Astrocyte (in vitro differentiated cells and primary cell): ENCODE measurements around the gene CACNA2D4. TPM values are rescaled to one million over a fixed set of nuclear protein-coding genes. Genes with fewer than 3 reads are reported as not detected.

Source experiments
- DNase-seq: peaks from one replicate; pipeline ENCODE4 v3.0.0-alpha.2; 2010; ENCODE audit warnings: low read depth
- FAIRE-seq: peaks from 2 replicates; lab custom pipeline; 2011; peaks lifted over from hg19 to GRCh38; lab: Jason Lieb, UNC
- H2AFZ ChIP-seq: 2 replicates; pipeline ENCODE4 v1.6.0; 2012; ENCODE audit warnings: low read depth, low read length, inconsistent platforms
- H3K27ac ChIP-seq: 2 replicates; pipeline ENCODE4 v1.5.1; 2011; ENCODE audit warnings: low read depth, low read length, inconsistent platforms
- H3K27me3 ChIP-seq: 2 replicates; pipeline ENCODE4 v1.6.0; 2011; ENCODE audit warnings: low read length, inconsistent platforms; ENCODE audit not compliant: insufficient read depth
- H3K36me3 ChIP-seq: 2 replicates; pipeline ENCODE4 v1.5.1; 2011; ENCODE audit warnings: low read length, inconsistent platforms; ENCODE audit not compliant: insufficient read depth
- H3K4me1 ChIP-seq: 2 replicates; pipeline ENCODE4 v1.5.1; 2011; ENCODE audit warnings: low read length, inconsistent platforms; ENCODE audit not compliant: insufficient read depth
- H3K4me2 ChIP-seq: 2 replicates; pipeline ENCODE4 v1.6.0; 2012; ENCODE audit warnings: low read length, inconsistent platforms
- H3K4me3 ChIP-seq: 2 replicates; pipeline ENCODE4 v1.5.1; 2011; ENCODE audit warnings: low read depth, mild to moderate bottlenecking, low read length, inconsistent platforms; ENCODE audit not compliant: insufficient read depth
- H3K79me2 ChIP-seq: 2 replicates; pipeline ENCODE4 v1.6.0; 2012; ENCODE audit warnings: mild to moderate bottlenecking, low read length, inconsistent platforms; ENCODE audit not compliant: insufficient read depth
- H3K9ac ChIP-seq: 2 replicates; pipeline ENCODE4 v1.6.0; 2012; ENCODE audit warnings: mild to moderate bottlenecking, low read length, inconsistent platforms
- H3K9me3 ChIP-seq: 2 replicates; pipeline ENCODE4 v1.5.1; 2012; ENCODE audit warnings: low read depth, mild to moderate bottlenecking, low read length, inconsistent platforms; ENCODE audit not compliant: insufficient read depth
- H4K20me1 ChIP-seq: 2 replicates; pipeline ENCODE4 v1.6.0; 2012; ENCODE audit warnings: low read length, inconsistent platforms; ENCODE audit not compliant: insufficient read depth
- H3K27ac Mint-ChIP-seq: one replicate; pipeline ENCODE4 v1.8.0; 2021; ENCODE audit warnings: mild to moderate bottlenecking, mixed read lengths; ENCODE audit not compliant: unreplicated experiment
- H3K27me3 Mint-ChIP-seq: one replicate; pipeline ENCODE4 v1.8.0; 2021; ENCODE audit warnings: low read depth, mixed read lengths; ENCODE audit not compliant: unreplicated experiment
- H3K36me3 Mint-ChIP-seq: one replicate; pipeline ENCODE4 v1.8.0; 2021; ENCODE audit warnings: low read depth, mixed read lengths; ENCODE audit not compliant: unreplicated experiment
- H3K4me1 Mint-ChIP-seq: one replicate; pipeline ENCODE4 v1.8.0; 2021; ENCODE audit warnings: low read depth, mixed read lengths; ENCODE audit not compliant: unreplicated experiment
- H3K4me3 Mint-ChIP-seq: one replicate; pipeline ENCODE4 v1.8.0; 2021; ENCODE audit warnings: mild to moderate bottlenecking, moderate library complexity, mixed read lengths; ENCODE audit not compliant: unreplicated experiment
- H3K9me3 Mint-ChIP-seq: one replicate; pipeline ENCODE4 v1.8.0; 2021; ENCODE audit warnings: mild to moderate bottlenecking, mixed read lengths; ENCODE audit not compliant: unreplicated experiment
- EZH2 ChIP-seq: IDR thresholded peaks from 2 replicates; pipeline ENCODE4 v1.6.1; 2012; ENCODE audit warnings: mild to moderate bottlenecking, low read length, inconsistent platforms; ENCODE audit not compliant: insufficient read depth
- total RNA-seq: library from RNA; stranded (reverse); gene quantifications from 2 replicates; pipeline ENCODE4 v1.2.1, GENCODE V29; 2021
- TF ChIP-seq, protein P1 (sequence below): IDR thresholded peaks from 2 replicates; pipeline ENCODE4 v1.5.1; 2011; ENCODE audit warnings: low read depth, mild to moderate bottlenecking, inconsistent platforms, low read length, moderate library complexity; ENCODE audit not compliant: insufficient read depth

CACNA2D4 gene
- total RNA-seq, 1 donor from 2014 or later, result 0.09 TPM

- H3K4me1 Mint-ChIP-seq, result peaks cover 13% of the 10 kb centered on the region
- peaks cover 47% of the 10 kb centered on the region for H3K27me3 Mint-ChIP-seq
- Histone ChIP-seq H3K4me1 (peaks cover 11% of the 10 kb centered on the region), H3K4me2 (no peak overlapping the region), H4K20me1 (no peaks in the 10 kb centered on the region), H3K27me3 (peaks cover 36% of the 10 kb centered on the region), H3K9me3 (no peaks in the 10 kb centered on the region), H3K4me3 (no peak overlapping the region), H3K27ac (no peak overlapping the region), H2AFZ (no peak overlapping the region), H3K9ac (no peak overlapping the region), H3K79me2 (no peaks in the 10 kb centered on the region), H3K36me3 (no peaks in the 10 kb centered on the region)
- H3K36me3 Mint-ChIP-seq, result no peaks in the 10 kb centered on the region
- TF ChIP-seq EZH2, result no peak
- TF ChIP-seq, protein P1, sequence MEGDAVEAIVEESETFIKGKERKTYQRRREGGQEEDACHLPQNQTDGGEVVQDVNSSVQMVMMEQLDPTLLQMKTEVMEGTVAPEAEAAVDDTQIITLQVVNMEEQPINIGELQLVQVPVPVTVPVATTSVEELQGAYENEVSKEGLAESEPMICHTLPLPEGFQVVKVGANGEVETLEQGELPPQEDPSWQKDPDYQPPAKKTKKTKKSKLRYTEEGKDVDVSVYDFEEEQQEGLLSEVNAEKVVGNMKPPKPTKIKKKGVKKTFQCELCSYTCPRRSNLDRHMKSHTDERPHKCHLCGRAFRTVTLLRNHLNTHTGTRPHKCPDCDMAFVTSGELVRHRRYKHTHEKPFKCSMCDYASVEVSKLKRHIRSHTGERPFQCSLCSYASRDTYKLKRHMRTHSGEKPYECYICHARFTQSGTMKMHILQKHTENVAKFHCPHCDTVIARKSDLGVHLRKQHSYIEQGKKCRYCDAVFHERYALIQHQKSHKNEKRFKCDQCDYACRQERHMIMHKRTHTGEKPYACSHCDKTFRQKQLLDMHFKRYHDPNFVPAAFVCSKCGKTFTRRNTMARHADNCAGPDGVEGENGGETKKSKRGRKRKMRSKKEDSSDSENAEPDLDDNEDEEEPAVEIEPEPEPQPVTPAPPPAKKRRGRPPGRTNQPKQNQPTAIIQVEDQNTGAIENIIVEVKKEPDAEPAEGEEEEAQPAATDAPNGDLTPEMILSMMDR, result no peak
- H3K4me3 Mint-ChIP-seq, result no peak overlapping the region
- H3K9me3 Mint-ChIP-seq, result no peaks in the 10 kb centered on the region
- no peak overlapping the region for H3K27ac Mint-ChIP-seq
- no peak for FAIRE-seq
- DNase-seq, result no peak
Measured at GRCh38 chr12:1839956-1840951, 78.2 kb downstream of the CACNA2D4 start.

DNA sequence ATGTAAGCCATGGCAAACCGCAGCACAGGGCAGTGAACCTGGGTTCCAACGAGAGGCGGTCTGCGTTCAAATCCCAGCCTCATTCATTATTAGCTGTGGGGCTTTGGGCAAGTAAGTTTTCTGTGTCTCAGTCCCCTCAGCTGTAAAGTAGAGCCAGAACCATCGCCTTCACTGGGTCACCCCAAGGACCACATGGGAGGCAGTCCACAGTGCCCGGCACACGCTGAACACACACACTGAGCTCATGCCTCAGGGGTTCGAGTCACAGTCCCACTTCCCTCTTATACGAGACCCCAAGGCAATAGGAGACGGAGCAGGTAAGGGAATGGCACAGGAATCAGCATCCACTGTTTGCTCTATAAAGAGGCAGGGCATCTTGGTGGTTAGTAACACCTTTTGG, 79.0 kb downstream of the CACNA2D4 start:
- Histone ChIP-seq H3K79me2 (no peaks in the 10 kb centered on the region), H4K20me1 (no peaks in the 10 kb centered on the region), H3K27ac (no peak overlapping the region), H2AFZ (no peak overlapping the region), H3K27me3 (peaks cover 32% of the 10 kb centered on the region), H3K36me3 (no peaks in the 10 kb centered on the region), H3K4me1 (peaks cover 11% of the 10 kb centered on the region), H3K9ac (no peak overlapping the region), H3K9me3 (no peaks in the 10 kb centered on the region), H3K4me3 (no peak overlapping the region), H3K4me2 (no peak overlapping the region)
- peaks cover 13% of the 10 kb centered on the region for H3K4me1 Mint-ChIP-seq
- FAIRE-seq (no peak), DNase-seq (no peak)
- no peak for TF ChIP-seq EZH2
- TF ChIP-seq, protein P1, result no peak
- H3K36me3 Mint-ChIP-seq, result no peaks in the 10 kb centered on the region
- no peak overlapping the region for H3K27ac Mint-ChIP-seq
- no peaks in the 10 kb centered on the region for H3K9me3 Mint-ChIP-seq
- no peak overlapping the region for H3K4me3 Mint-ChIP-seq
- peaks cover 46% of the 10 kb centered on the region for H3K27me3 Mint-ChIP-seq

GRCh38 chr12:1838994-1839365, 79.5 kb downstream of the CACNA2D4 start:
- Histone ChIP-seq H3K27ac (no peak overlapping the region), H3K27me3 (peaks cover 27% of the 10 kb centered on the region), H3K4me3 (no peak overlapping the region), H2AFZ (no peak overlapping the region), H3K9ac (no peak overlapping the region), H3K4me2 (no peak overlapping the region), H3K79me2 (no peaks in the 10 kb centered on the region), H4K20me1 (no peaks in the 10 kb centered on the region), H3K36me3 (no peaks in the 10 kb centered on the region), H3K9me3 (no peaks in the 10 kb centered on the region), H3K4me1 (peaks cover 11% of the 10 kb centered on the region)
- Mint-ChIP-seq H3K27me3 (peaks cover 44% of the 10 kb centered on the region), H3K9me3 (no peaks in the 10 kb centered on the region), H3K36me3 (no peaks in the 10 kb centered on the region), H3K4me3 (no peak overlapping the region), H3K4me1 (peaks cover 13% of the 10 kb centered on the region), H3K27ac (no peak overlapping the region)
- no peak for FAIRE-seq
- DNase-seq, result no peak
- TF ChIP-seq, protein P1, result no peak
- TF ChIP-seq EZH2, result no peak
